ENCODE results near the gene PVALEF. TPM values are rescaled to one million over a fixed set of nuclear protein-coding genes. Genes with fewer than 3 reads are reported as not detected.

PVALEF gene
- total RNA-seq, 4 donors from 2014 or later = not detected

DNA sequence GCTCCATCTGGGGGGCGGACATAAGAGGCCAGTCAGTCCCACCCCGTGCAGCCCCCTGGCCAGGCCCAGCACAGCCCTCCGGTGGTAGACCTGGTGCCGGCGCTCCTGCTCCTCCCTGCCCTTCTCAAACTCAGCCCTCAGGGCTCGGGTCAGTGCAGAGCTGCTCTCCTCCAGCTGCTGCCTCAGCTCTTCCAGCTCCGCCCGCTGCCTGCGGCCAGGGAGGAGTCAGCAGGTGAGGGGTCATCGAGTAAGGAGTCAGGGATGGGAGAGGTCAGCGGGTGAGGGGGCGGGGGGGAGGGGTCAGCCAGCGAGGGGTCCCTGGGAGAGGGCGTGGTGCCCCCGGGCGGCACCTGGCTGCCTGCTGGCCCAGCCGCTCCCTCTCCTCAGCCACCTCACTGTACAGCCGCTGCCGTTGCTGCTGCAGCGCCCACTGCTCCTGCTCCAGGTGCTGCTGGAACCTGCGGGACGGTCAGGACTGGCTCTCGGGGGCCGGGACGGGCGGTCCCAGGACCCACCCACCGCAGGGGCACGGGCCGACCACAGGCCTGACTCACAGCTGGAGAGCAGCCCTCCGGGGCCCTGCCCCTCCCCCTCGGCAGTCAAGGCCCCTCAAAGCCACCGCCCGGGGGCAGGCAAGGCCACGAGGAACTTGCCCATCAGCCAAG lies 27.2 kb downstream of the PVALEF start:
- Histone ChIP-seq H3K27me3 (no peaks in the 10 kb centered on the region), H3K4me1 (no peaks in the 10 kb centered on the region), H3K36me3 (peaks cover 20% of the 10 kb centered on the region), H3K4me3 (no peak overlapping the region), H3K9me3 (no peaks in the 10 kb centered on the region), H3K27ac (no peak overlapping the region)
- 64% methylated on average over 16 of the region's 34 CpGs for WGBS
- TF ChIP-seq POLR2A (IDR thresholded peaks at IDR 0.05) (no peak), POLR2AphosphoS5 (IDR thresholded peaks at IDR 0.05) (no peak), EP300 (IDR thresholded peaks at IDR 0.05) (no peak)
- TF ChIP-seq, protein P1, sequence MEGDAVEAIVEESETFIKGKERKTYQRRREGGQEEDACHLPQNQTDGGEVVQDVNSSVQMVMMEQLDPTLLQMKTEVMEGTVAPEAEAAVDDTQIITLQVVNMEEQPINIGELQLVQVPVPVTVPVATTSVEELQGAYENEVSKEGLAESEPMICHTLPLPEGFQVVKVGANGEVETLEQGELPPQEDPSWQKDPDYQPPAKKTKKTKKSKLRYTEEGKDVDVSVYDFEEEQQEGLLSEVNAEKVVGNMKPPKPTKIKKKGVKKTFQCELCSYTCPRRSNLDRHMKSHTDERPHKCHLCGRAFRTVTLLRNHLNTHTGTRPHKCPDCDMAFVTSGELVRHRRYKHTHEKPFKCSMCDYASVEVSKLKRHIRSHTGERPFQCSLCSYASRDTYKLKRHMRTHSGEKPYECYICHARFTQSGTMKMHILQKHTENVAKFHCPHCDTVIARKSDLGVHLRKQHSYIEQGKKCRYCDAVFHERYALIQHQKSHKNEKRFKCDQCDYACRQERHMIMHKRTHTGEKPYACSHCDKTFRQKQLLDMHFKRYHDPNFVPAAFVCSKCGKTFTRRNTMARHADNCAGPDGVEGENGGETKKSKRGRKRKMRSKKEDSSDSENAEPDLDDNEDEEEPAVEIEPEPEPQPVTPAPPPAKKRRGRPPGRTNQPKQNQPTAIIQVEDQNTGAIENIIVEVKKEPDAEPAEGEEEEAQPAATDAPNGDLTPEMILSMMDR (IDR thresholded peaks at IDR 0.05) = no peak
- DNase-seq (ENCODE audit: low spot score in 2 of 2) = no peak

DNA sequence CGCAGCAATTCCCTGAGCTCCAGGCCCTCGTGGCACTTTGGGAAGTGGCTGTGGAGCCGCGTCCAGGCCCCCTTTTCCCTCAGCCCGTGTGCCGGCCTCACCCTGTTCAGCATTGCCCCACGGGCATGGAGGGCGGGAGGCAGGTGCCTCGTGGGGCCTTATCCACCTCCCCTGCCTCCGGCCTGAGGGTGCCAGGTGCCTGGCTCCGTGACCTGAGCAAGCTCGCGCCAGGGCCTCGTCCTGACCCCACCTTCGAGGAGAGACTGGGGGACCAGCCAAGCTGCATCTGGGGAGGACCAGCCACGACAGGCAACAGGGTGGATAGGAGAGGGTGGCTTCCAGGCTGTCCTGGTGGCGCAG lies 27.7 kb downstream of the PVALEF start:
- H3K27ac ChIP-seq = no peak overlapping the region
- TF ChIP-seq, protein P1 (IDR thresholded peaks at IDR 0.05) = no peak
- no peak for TF ChIP-seq POLR2A (IDR thresholded peaks at IDR 0.05)
- no peak for TF ChIP-seq EP300 (IDR thresholded peaks at IDR 0.05)
- no peak for TF ChIP-seq POLR2AphosphoS5 (IDR thresholded peaks at IDR 0.05)
- H3K4me3 ChIP-seq = no peak overlapping the region
- no CpG with 5 or more reads among the region's 17 CpGs for WGBS
- no peaks in the 10 kb centered on the region for H3K9me3 ChIP-seq
- peaks cover 24% of the 10 kb centered on the region for H3K36me3 ChIP-seq
- H3K4me1 ChIP-seq = no peaks in the 10 kb centered on the region
- DNase-seq (ENCODE audit: low spot score in 2 of 2) = no peak
- no peaks in the 10 kb centered on the region for H3K27me3 ChIP-seq

DNA sequence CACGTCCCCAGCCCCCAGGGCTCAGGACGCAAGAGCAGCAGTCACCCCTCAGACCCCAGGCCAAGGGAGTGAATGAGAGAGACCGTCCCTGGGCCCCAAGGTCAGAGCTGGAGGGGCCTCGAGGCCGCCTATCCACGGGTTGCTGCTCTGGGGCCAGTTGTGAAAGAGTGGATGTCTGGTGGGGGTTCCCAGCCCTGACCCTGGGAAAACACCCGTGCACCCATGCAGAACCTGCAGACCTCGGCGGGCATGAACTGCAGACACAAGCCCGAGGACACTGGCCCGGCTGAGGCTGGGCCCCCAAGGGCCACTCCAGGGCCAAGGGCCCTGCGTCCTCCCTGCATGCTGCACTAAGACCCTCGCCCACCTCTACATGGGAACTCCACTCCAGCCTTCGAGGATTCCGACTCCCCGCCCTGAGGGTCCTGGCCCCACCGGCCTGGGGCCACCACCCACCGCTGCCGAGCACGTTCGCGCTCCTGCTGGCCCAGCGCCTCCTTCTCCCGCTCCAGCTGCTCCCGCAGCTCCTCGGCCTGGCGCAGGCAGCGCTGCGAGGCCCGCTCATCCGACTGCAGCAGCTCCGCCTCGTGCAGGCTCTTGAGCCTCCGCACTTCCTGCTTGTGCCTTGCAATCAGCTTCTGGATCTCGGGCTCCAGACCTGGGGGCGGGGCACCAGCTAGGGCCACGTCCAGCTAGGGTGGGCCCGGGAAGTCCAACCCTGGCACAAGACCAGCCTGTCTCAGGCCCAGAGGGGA lies 28.3 kb downstream of the PVALEF start:
- Histone ChIP-seq H3K36me3 (peaks cover 24% of the 10 kb centered on the region), H3K27ac (no peak overlapping the region), H3K4me1 (no peaks in the 10 kb centered on the region), H3K27me3 (no peaks in the 10 kb centered on the region), H3K4me3 (no peak overlapping the region), H3K9me3 (no peaks in the 10 kb centered on the region)
- TF ChIP-seq POLR2A (IDR thresholded peaks at IDR 0.05) (no peak), POLR2AphosphoS5 (IDR thresholded peaks at IDR 0.05) (no peak), EP300 (IDR thresholded peaks at IDR 0.05) (no peak)
- TF ChIP-seq, protein P1 (IDR thresholded peaks at IDR 0.05) = no peak
- no peak for DNase-seq (ENCODE audit: low spot score in 2 of 2)
- WGBS = 75% methylated on average over 28 of the region's 38 CpGs

DNA sequence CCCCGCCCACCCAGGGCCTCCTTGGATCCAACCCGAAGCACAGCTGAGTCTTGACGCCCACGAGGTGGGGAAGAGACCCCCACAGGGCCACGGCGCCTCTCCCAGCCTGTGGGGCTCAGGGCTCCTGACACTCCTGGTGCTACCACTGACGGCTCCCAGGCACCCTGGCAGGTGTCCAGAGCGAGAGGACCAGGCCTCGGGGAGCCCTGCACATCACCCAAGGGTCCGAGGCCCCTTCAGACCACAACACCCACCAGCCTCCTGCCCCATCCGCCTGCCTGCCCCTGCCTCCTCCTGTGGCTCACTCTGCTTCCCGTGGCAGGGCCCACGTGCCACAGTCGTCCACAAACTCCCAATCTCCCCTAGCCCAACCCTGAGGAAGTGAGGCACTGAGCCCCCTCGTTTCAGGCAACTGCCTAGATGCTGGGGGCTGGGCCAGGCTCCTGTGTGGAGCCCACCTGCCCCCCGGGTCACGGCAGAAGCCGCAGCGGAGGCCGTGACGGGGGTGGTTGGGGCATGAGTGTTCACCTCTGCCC lies 29.0 kb downstream of the PVALEF start:
- Histone ChIP-seq H3K27ac (no peak overlapping the region), H3K9me3 (no peaks in the 10 kb centered on the region), H3K4me3 (no peak overlapping the region), H3K27me3 (no peaks in the 10 kb centered on the region), H3K4me1 (no peaks in the 10 kb centered on the region), H3K36me3 (peaks cover 26% of the 10 kb centered on the region)
- DNase-seq (ENCODE audit: low spot score in 2 of 2) = no peak
- TF ChIP-seq, protein P1 (IDR thresholded peaks at IDR 0.05) = no peak
- no peak for TF ChIP-seq POLR2AphosphoS5 (IDR thresholded peaks at IDR 0.05)
- no peak for TF ChIP-seq EP300 (IDR thresholded peaks at IDR 0.05)
- TF ChIP-seq POLR2A (IDR thresholded peaks at IDR 0.05) = no peak
- WGBS = 91% methylated on average over 7 of the region's 21 CpGs
